LoVo (cell line): ENCODE results near the gene LTBR.
"Not testable (repeated sequence)": the region's sequence is repeated elsewhere in the genome, so short reads cannot be mapped to it uniquely, and the experiment has no call there.

Experiments used
- DNase-seq: peaks from one replicate; pipeline ENCODE4 v3.0.0-alpha.2; 2016; ENCODE audit warnings: low spot score

The LTBR gene

GRCh38 chr12:6425590-6426531 lies 41.9 kb downstream of the LTBR start:
- no peak for DNase-seq

- DNase-seq: no peak
Measured at GRCh38 chr12:6426882-6427671, 43.1 kb downstream of the LTBR start.

- not testable (repeated sequence) for DNase-seq
Measured at GRCh38 chr12:6427796-6428195, 43.8 kb downstream of the LTBR start.

GRCh38 chr12:6428326-6428725 lies 44.4 kb downstream of the LTBR start:
- DNase-seq: no peak

- DNase-seq: peak; percentile 98
Measured at GRCh38 chr12:6430124-6430989, 46.4 kb downstream of the LTBR start.

- no peak for DNase-seq
Measured at GRCh38 chr12:6432991-6433390, 49.0 kb downstream of the LTBR start.

- DNase-seq: no peak
Measured at GRCh38 chr12:6434205-6435140, 50.5 kb downstream of the LTBR start.

- no peak for DNase-seq
Measured at GRCh38 chr12:6435961-6436715, 52.2 kb downstream of the LTBR start.

- DNase-seq: no peak
Measured at GRCh38 chr12:6437586-6437985, 53.6 kb downstream of the LTBR start.

GRCh38 chr12:6438345-6438744 lies 54.4 kb downstream of the LTBR start:
- DNase-seq: no peak

GRCh38 chr12:6440391-6440790 lies 56.4 kb downstream of the LTBR start:
- no peak for DNase-seq
